Neutrophil (primary cell): ENCODE data around the gene GALNT17.

ENCODE experiments used
- H3K27ac ChIP-seq: fragments of 200-600 bp; sonication (generic); 2 replicates; pipeline ENCODE4 v1.5.1; 2016; ENCODE audit warnings: mild to moderate bottlenecking, moderate library complexity
- H3K27me3 ChIP-seq: fragments of 200-600 bp; sonication (generic); 2 replicates; pipeline ENCODE4 v1.6.0; 2016; ENCODE audit warnings: mild to moderate bottlenecking
- H3K36me3 ChIP-seq: fragments of 200-600 bp; sonication (generic); 2 replicates; pipeline ENCODE4 v1.5.1; 2017
- H3K4me1 ChIP-seq, 2 experiments: fragments of 200-600 bp in 1 of 2; sonication (generic) in 1 of 2; 1 replicate in 1 of 2; 2 replicates in 1 of 2; pipeline versions ENCODE4 v1.5.1 to v1.6.1; 2013 to 2016; ENCODE audit warnings: low read depth in 1 of 2, low read length in 1 of 2, mild to moderate bottlenecking in 1 of 2, moderate library complexity in 1 of 2; ENCODE audit not compliant: control insufficient read depth in 1 of 2, insufficient read depth in 1 of 2
- H3K4me3 ChIP-seq, 2 experiments: fragments of 200-600 bp in 1 of 2; sonication (generic) in 1 of 2; 1 replicate in 1 of 2; 2 replicates in 1 of 2; pipeline ENCODE4 v1.5.1; 2013 to 2016; ENCODE audit warnings: low read depth in 1 of 2, low read length in 1 of 2, mild to moderate bottlenecking in 1 of 2, moderate library complexity in 1 of 2
- H3K9me3 ChIP-seq: fragments of 200-600 bp; sonication (generic); 2 replicates; pipeline ENCODE4 v1.5.1; 2016
- CTCF ChIP-seq: fragments of 200-600 bp; sonication (generic); IDR thresholded peaks from 2 replicates; pipeline ENCODE4 v1.5.1; 2016; ENCODE audit warnings: antibody characterized with exemption

GALNT17 gene

GRCh38 chr7:71740174-71740560, 608.2 kb downstream of the GALNT17 start:
- TF ChIP-seq CTCF, result no peak
- no peaks in the 10 kb centered on the region for H3K27me3 ChIP-seq
- H3K27ac ChIP-seq, result no peak overlapping the region
- no peaks in the 10 kb centered on the region for H3K9me3 ChIP-seq
- no peaks in the 10 kb centered on the region for H3K4me1 ChIP-seq
- no peak overlapping the region for H3K4me3 ChIP-seq
- no peaks in the 10 kb centered on the region for H3K36me3 ChIP-seq

- Histone ChIP-seq H3K4me1 (no peaks in the 10 kb centered on the region), H3K27me3 (no peaks in the 10 kb centered on the region), H3K36me3 (no peaks in the 10 kb centered on the region), H3K27ac (no peak overlapping the region), H3K9me3 (no peaks in the 10 kb centered on the region), H3K4me3 (no peak overlapping the region)
- no peak for TF ChIP-seq CTCF
Measured at GRCh38 chr7:71746006-71746405, 614.1 kb downstream of the GALNT17 start.

GRCh38 chr7:71750290-71750689, 618.3 kb downstream of the GALNT17 start:
- no peaks in the 10 kb centered on the region for H3K4me1 ChIP-seq
- peaks cover 16% of the 10 kb centered on the region for H3K27me3 ChIP-seq
- H3K9me3 ChIP-seq, result no peaks in the 10 kb centered on the region
- no peaks in the 10 kb centered on the region for H3K36me3 ChIP-seq
- no peak for TF ChIP-seq CTCF
- no peak overlapping the region for H3K27ac ChIP-seq
- no peak overlapping the region for H3K4me3 ChIP-seq

GRCh38 chr7:71752171-71752935, 620.4 kb downstream of the GALNT17 start:
- H3K27ac ChIP-seq, result no peak overlapping the region
- peaks cover 16% of the 10 kb centered on the region for H3K27me3 ChIP-seq
- no peaks in the 10 kb centered on the region for H3K36me3 ChIP-seq
- H3K4me1 ChIP-seq, result no peaks in the 10 kb centered on the region
- H3K9me3 ChIP-seq, result no peaks in the 10 kb centered on the region
- TF ChIP-seq CTCF, result no peak
- H3K4me3 ChIP-seq, result no peak overlapping the region

- peaks cover 16% of the 10 kb centered on the region for H3K27me3 ChIP-seq
- H3K36me3 ChIP-seq, result no peaks in the 10 kb centered on the region
- H3K4me3 ChIP-seq, result no peak overlapping the region
- no peaks in the 10 kb centered on the region for H3K9me3 ChIP-seq
- no peak for TF ChIP-seq CTCF
- no peaks in the 10 kb centered on the region for H3K4me1 ChIP-seq
- H3K27ac ChIP-seq, result no peak overlapping the region
Measured at GRCh38 chr7:71753236-71753635, 621.3 kb downstream of the GALNT17 start.
